Measurements from ENCODE around the gene LSM14A. TPM values are rescaled to one million over a fixed set of nuclear protein-coding genes. Genes with fewer than 3 reads are reported as not detected.

Gene LSM14A
- total and polyA plus RNA-seq, 2 of the 8 experiments (the other 6 are each of a cell fraction or from before 2014, with no cell fraction given), result 117 to 195 TPM

GRCh38 chr19:34186205-34186604, 13.9 kb downstream of the LSM14A start:
- Histone ChIP-seq H3K56ac (replicated peaks; ENCODE audit: insufficient read length, low read depth, low read length) (no peak overlapping the region), H3K14ac (ENCODE audit: insufficient read length) (no peak overlapping the region), H3K9me3 (ENCODE audit: insufficient read depth in 2 of 2, low read depth in 1 of 2, low read length in 1 of 2) (no peaks in the 10 kb centered on the region), H3K27me3 (replicated peaks in 1 of 4; ENCODE audit: control insufficient read depth in 3 of 4, extremely low read depth in 1 of 4, insufficient read depth in 3 of 4, low read length in 3 of 4) (no peaks in the 10 kb centered on the region), H3K9ac (replicated peaks in 1 of 4; ENCODE audit: extremely low read depth in 1 of 4, low read depth in 3 of 4, low read length in 3 of 4) (no peak overlapping the region), H3K18ac (ENCODE audit: extremely low read depth, low read length) (no peak overlapping the region), H3K27ac (ENCODE audit: low read depth, low read length) (no peak overlapping the region), H2AK5ac (ENCODE audit: low read depth, low read length) (no peak overlapping the region), H2BK15ac (ENCODE audit: low read length) (no peak overlapping the region), H2BK20ac (ENCODE audit: low read length) (no peak overlapping the region), H3K4me2 (ENCODE audit: insufficient read depth in 1 of 2, low read depth in 2 of 2, low read length in 2 of 2) (no peak overlapping the region), H3K36me3 (ENCODE audit: control insufficient read depth in 2 of 4, insufficient read depth in 4 of 4, low read length in 3 of 4) (no peaks in the 10 kb centered on the region), H4K20me1 (replicated peaks in 1 of 2; ENCODE audit: control insufficient read depth in 1 of 2, insufficient read depth in 2 of 2, low read length in 2 of 2) (peaks cover 17 to 26% of the 10 kb centered on the region in 2 experiments), H2BK5ac (ENCODE audit: low read depth, low read length) (no peak overlapping the region), H2AFZ (ENCODE audit: low read length) (no peak overlapping the region), H4K91ac (replicated peaks; ENCODE audit: insufficient read length, low read length) (no peak overlapping the region), H3K23ac (ENCODE audit: insufficient read length) (no peak overlapping the region), H3K79me1 (ENCODE audit: low read depth, low read length) (no peaks in the 10 kb centered on the region; the same call in 1 of the 2 replicates), H3K23me2 (ENCODE audit: low read depth, low read length) (no peaks in the 10 kb centered on the region), H2BK120ac (replicated peaks; ENCODE audit: low read depth, low read length) (no peak overlapping the region), H3K79me2 (ENCODE audit: control insufficient read depth in 1 of 2, insufficient read depth in 2 of 2, low read length in 2 of 2) (peaks cover 29 to 99% of the 10 kb centered on the region in 2 experiments), H4K5ac (ENCODE audit: insufficient read length, low read depth, low read length) (no peak overlapping the region), H3K4me1 (replicated peaks in 1 of 4; ENCODE audit: control insufficient read depth in 3 of 4, insufficient read depth in 4 of 4, low read length in 3 of 4) (peaks cover 0 to 4% (median 0%) of the 10 kb centered on the region in 4 experiments; a peak in 2 of 7 replicates), H2BK12ac (ENCODE audit: low read depth, low read length) (no peak overlapping the region), H3K4ac (replicated peaks; ENCODE audit: insufficient read length, low read depth, low read length) (no peak overlapping the region), H4K8ac (ENCODE audit: extremely low read depth, insufficient read depth, low read length) (no peak overlapping the region), H3K4me3 (ENCODE audit: extremely low read depth in 1 of 4, insufficient read depth in 2 of 4, low read depth in 3 of 4, low read length in 4 of 4) (no peak overlapping the region)
- CTCF ChIA-PET (ENCODE audit: partially characterized antibody), result interaction anchor here (0.9 to 1.8 kb wide), 4 partner anchors 9 to 145 kb away, joined by 3 to 6 read pairs (median 3); no protein-coding TSS in a partner anchor
- WGBS, 2 experiments (ENCODE audit: extremely low coverage in 1 of 2, insufficient coverage in 1 of 2, insufficient read length in 1 of 2, insufficient replicate concordance in 2 of 2, low coverage in 1 of 2, low lambda C conversion rate in 2 of 2, missing lambda C conversion rate in 1 of 2), result 83% methylated on average over 2 of the region's 2 CpGs; no CpG with 5 or more reads in 1 of the 2 experiments
- DNase-seq (ENCODE audit: low read depth in 1 of 2, low spot score in 2 of 2), result no peak
- POLR2A ChIA-PET (ENCODE audit: partially characterized antibody), result interaction anchor here (0.7 to 5.4 kb wide), 5 partner anchors 8 to 148 kb away, joined by 3 to 34 read pairs (median 3); partner anchors contain the start of gene LSM14A
- FAIRE-seq, result no peak
- TF ChIP-seq EP300 (IDR thresholded peaks at IDR 0.05; ENCODE audit: borderline replicate concordance in 1 of 2, low read depth in 2 of 2, low read length in 2 of 2) (no peak), SP1 (IDR thresholded peaks at IDR 0.05; ENCODE audit: low read depth, low read length) (no peak), E2F6 (IDR thresholded peaks at IDR 0.05) (no peak), EZH2 (IDR thresholded peaks at IDR 0.05; ENCODE audit: low read depth, low read length, severe bottlenecking) (no peak), ASH2L (IDR thresholded peaks at IDR 0.05; ENCODE audit: low read length) (no peak), KDM1A (IDR thresholded peaks at IDR 0.05; ENCODE audit: borderline replicate concordance, low read length) (no peak), SIN3A (conservative IDR thresholded peaks at IDR 0.05 in 1 of 2, IDR thresholded peaks at IDR 0.05 in 1 of 2; ENCODE audit: low read depth in 1 of 2, low read length in 2 of 2) (no peak), CEBPB (IDR thresholded peaks at IDR 0.05; ENCODE audit: low read depth, low read length) (no peak), ATF3 (IDR thresholded peaks at IDR 0.05; ENCODE audit: insufficient read depth, low read depth, low read length) (no peak)
